ENCODE measurements around the gene ANKRD55.

DNA sequence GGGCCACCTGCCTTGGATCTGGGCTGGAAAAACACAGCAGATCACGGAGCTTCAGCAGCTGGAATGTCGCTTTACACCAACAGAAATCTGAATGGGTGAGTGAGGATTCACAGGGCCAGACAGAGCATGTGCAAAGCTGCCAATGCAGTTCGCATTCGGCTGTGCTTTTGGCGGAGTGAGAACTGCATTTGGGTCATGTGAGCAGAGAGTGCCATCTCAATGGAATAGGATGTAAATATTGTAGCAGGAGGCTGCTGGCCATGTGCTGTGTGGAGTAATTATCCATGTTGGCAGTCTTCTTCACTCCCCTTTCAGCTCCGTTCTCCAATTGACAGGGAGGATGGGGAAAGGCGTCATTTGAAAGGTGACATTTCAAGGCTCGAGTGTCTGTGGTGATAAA is at the start of gene ANKRD55:
- TF ChIP-seq, protein P1, sequence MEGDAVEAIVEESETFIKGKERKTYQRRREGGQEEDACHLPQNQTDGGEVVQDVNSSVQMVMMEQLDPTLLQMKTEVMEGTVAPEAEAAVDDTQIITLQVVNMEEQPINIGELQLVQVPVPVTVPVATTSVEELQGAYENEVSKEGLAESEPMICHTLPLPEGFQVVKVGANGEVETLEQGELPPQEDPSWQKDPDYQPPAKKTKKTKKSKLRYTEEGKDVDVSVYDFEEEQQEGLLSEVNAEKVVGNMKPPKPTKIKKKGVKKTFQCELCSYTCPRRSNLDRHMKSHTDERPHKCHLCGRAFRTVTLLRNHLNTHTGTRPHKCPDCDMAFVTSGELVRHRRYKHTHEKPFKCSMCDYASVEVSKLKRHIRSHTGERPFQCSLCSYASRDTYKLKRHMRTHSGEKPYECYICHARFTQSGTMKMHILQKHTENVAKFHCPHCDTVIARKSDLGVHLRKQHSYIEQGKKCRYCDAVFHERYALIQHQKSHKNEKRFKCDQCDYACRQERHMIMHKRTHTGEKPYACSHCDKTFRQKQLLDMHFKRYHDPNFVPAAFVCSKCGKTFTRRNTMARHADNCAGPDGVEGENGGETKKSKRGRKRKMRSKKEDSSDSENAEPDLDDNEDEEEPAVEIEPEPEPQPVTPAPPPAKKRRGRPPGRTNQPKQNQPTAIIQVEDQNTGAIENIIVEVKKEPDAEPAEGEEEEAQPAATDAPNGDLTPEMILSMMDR (IDR thresholded peaks at IDR 0.05), result no peak
- TF ChIP-seq EZH2 (IDR thresholded peaks at IDR 0.05), result no peak

Data from neural progenitor cell (in vitro differentiated cells).